HEK293 (cell line): Measurements from ENCODE around the gene NEGR1.

Experiments used
- CTCF ChIA-PET: fragments of 350-600 bp; formaldehyde crosslinking; extraction: SDS; loops from one replicate; lab custom pipeline; 2021; ENCODE audit warnings: antibody characterized with exemption; lab: Yijun Ruan, JAX
- POLR2A ChIA-PET: fragments of 300-600 bp; formaldehyde crosslinking; extraction: SDS; loops from one replicate; lab custom pipeline; 2020; ENCODE audit warnings: antibody characterized with exemption, inconsistent platforms; lab: Yijun Ruan, JAX
- H3K27ac ChIP-seq: fragments of 200-500 bp; sonication (Bioruptor generic); 2 replicates; pipeline ENCODE4 v1.5.1; 2014; ENCODE audit warnings: low read depth, low read length, control low read depth, inconsistent platforms; ENCODE audit errors: extremely low read depth
- H3K36me3 ChIP-seq, 2 experiments: fragments of 200-500 bp in 1 of 2; sonication (Bioruptor generic) in 1 of 2; 1 replicate in 1 of 2; 2 replicates in 1 of 2; pipeline ENCODE4 v1.5.1; 2014 to 2017; ENCODE audit warnings: inconsistent platforms in 2 of 2, low read length in 2 of 2; ENCODE audit not compliant: control insufficient read depth in 2 of 2, insufficient read depth in 1 of 2
- H3K4me1 ChIP-seq: fragments of 200-500 bp; sonication (Bioruptor generic); 2 replicates; pipeline ENCODE4 v1.5.1; 2014; ENCODE audit warnings: mild to moderate bottlenecking, low read length, inconsistent platforms; ENCODE audit not compliant: control insufficient read depth, insufficient read depth
- H3K4me3 ChIP-seq: 2 replicates; pipeline ENCODE4 v1.5.1; 2011; ENCODE audit warnings: low read depth, mild to moderate bottlenecking, control low read depth, low read length, moderate library complexity
- H3K9me3 ChIP-seq: fragments of 200-500 bp; sonication (Bioruptor generic); 2 replicates; pipeline ENCODE4 v1.5.1; 2014; ENCODE audit warnings: low read depth, low read length, inconsistent platforms; ENCODE audit not compliant: control insufficient read depth, insufficient read depth
- FEZF1 ChIP-seq: fragments of 450-650 bp; formaldehyde crosslinking; IDR thresholded peaks from 2 replicates; pipeline ENCODE4 v1.5.1; 2016; ENCODE audit warnings: missing biosample characterization, missing genetic modification characterization
- SP7 ChIP-seq: fragments of 450-650 bp; formaldehyde crosslinking; IDR thresholded peaks from 2 replicates; pipeline ENCODE4 v1.5.1; 2016; ENCODE audit warnings: missing biosample characterization, missing genetic modification characterization
- ZBTB21 ChIP-seq: fragments of 450-650 bp; formaldehyde crosslinking; IDR thresholded peaks from 2 replicates; pipeline ENCODE4 v1.5.1; 2017; ENCODE audit warnings: missing biosample characterization, missing genetic modification characterization
- ZNF133 ChIP-seq: fragments of 450-650 bp; formaldehyde crosslinking; IDR thresholded peaks from 2 replicates; pipeline ENCODE4 v1.5.1; 2016; ENCODE audit warnings: missing biosample characterization, missing genetic modification characterization
- ZNF146 ChIP-seq: fragments of 450-650 bp; formaldehyde crosslinking; IDR thresholded peaks from 2 replicates; pipeline ENCODE4 v1.5.1; 2016; ENCODE audit warnings: missing biosample characterization, missing genetic modification characterization
- ZNF202 ChIP-seq: fragments of 450-650 bp; formaldehyde crosslinking; IDR thresholded peaks from 2 replicates; pipeline ENCODE4 v1.5.1; 2016; ENCODE audit warnings: missing biosample characterization, missing genetic modification characterization, borderline replicate concordance
- ZNF214 ChIP-seq: fragments of 450-650 bp; formaldehyde crosslinking; IDR thresholded peaks from 2 replicates; pipeline ENCODE4 v1.5.1; 2017; ENCODE audit warnings: missing biosample characterization, mild to moderate bottlenecking, missing genetic modification characterization, borderline replicate concordance
- ZNF366 ChIP-seq: fragments of 450-650 bp; formaldehyde crosslinking; conservative IDR thresholded peaks from 2 replicates; pipeline ENCODE4 v1.5.1; 2016; ENCODE audit warnings: missing biosample characterization, missing genetic modification characterization
- ZNF544 ChIP-seq: fragments of 450-650 bp; formaldehyde crosslinking; IDR thresholded peaks from 2 replicates; pipeline ENCODE4 v1.5.0; 2017; ENCODE audit warnings: missing biosample characterization, missing genetic modification characterization
- ZNF561 ChIP-seq: fragments of 450-650 bp; IDR thresholded peaks from 2 replicates; pipeline ENCODE4 v1.5.1; 2018; ENCODE audit warnings: missing biosample characterization, missing genetic modification characterization, borderline replicate concordance
- ZSCAN16 ChIP-seq: fragments of 450-650 bp; formaldehyde crosslinking; IDR thresholded peaks from 2 replicates; pipeline ENCODE4 v1.5.1; 2016; ENCODE audit warnings: missing biosample characterization, missing genetic modification characterization
- TF ChIP-seq, protein P1 (sequence below): fragments of 450-650 bp; formaldehyde crosslinking; IDR thresholded peaks from 2 replicates; pipeline ENCODE4 v1.5.1; 2016; ENCODE audit warnings: missing biosample characterization, missing genetic modification characterization
- TF ChIP-seq, protein P2 (sequence below): fragments of 450-650 bp; formaldehyde crosslinking; IDR thresholded peaks from 2 replicates; pipeline ENCODE4 v1.5.1; 2016; ENCODE audit warnings: missing biosample characterization, missing genetic modification characterization
- TF ChIP-seq, protein P3 (sequence below): fragments of 450-650 bp; formaldehyde crosslinking; IDR thresholded peaks from 2 replicates; pipeline ENCODE4 v1.5.1; 2016; ENCODE audit warnings: missing biosample characterization, missing genetic modification characterization
- TF ChIP-seq, protein P4 (sequence below): fragments of 450-650 bp; formaldehyde crosslinking; IDR thresholded peaks from 2 replicates; pipeline ENCODE4 v1.5.1; 2017; ENCODE audit warnings: missing biosample characterization, missing genetic modification characterization
- TF ChIP-seq, protein P5 (sequence below): fragments of 450-650 bp; formaldehyde crosslinking; IDR thresholded peaks from 2 replicates; pipeline ENCODE4 v1.5.1; 2017; ENCODE audit warnings: missing biosample characterization, mild to moderate bottlenecking, missing genetic modification characterization, moderate library complexity
- TF ChIP-seq, protein P6 (sequence below): fragments of 450-650 bp; formaldehyde crosslinking; IDR thresholded peaks from 2 replicates; pipeline ENCODE4 v1.5.1; 2017; ENCODE audit warnings: missing biosample characterization, missing genetic modification characterization

NEGR1 gene

DNA sequence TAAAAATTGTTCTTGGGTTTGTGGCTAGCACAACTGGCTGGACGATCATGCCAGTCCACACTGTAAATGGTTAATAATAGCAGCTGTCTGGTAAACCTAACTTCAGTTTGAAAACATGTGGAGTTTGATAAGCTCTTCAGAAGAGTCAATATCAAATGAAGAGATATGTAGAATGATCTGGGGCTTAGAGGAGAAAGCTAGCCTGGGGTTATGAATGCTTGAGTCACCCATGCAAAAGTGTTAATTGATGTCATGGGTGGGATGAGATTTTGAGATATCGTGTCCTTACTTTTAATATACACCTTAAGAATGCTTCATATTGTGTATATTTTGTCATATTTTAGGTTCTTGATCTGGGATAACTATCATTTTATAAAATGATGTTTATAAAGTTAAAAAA lies 646.8 kb downstream of the NEGR1 start (continued):
- TF ChIP-seq, protein P1, sequence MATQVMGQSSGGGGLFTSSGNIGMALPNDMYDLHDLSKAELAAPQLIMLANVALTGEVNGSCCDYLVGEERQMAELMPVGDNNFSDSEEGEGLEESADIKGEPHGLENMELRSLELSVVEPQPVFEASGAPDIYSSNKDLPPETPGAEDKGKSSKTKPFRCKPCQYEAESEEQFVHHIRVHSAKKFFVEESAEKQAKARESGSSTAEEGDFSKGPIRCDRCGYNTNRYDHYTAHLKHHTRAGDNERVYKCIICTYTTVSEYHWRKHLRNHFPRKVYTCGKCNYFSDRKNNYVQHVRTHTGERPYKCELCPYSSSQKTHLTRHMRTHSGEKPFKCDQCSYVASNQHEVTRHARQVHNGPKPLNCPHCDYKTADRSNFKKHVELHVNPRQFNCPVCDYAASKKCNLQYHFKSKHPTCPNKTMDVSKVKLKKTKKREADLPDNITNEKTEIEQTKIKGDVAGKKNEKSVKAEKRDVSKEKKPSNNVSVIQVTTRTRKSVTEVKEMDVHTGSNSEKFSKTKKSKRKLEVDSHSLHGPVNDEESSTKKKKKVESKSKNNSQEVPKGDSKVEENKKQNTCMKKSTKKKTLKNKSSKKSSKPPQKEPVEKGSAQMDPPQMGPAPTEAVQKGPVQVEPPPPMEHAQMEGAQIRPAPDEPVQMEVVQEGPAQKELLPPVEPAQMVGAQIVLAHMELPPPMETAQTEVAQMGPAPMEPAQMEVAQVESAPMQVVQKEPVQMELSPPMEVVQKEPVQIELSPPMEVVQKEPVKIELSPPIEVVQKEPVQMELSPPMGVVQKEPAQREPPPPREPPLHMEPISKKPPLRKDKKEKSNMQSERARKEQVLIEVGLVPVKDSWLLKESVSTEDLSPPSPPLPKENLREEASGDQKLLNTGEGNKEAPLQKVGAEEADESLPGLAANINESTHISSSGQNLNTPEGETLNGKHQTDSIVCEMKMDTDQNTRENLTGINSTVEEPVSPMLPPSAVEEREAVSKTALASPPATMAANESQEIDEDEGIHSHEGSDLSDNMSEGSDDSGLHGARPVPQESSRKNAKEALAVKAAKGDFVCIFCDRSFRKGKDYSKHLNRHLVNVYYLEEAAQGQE, result no peak
- no peak for TF ChIP-seq ZNF146
- no peak for TF ChIP-seq ZNF214 (tag by site-specific recombination)

DNA sequence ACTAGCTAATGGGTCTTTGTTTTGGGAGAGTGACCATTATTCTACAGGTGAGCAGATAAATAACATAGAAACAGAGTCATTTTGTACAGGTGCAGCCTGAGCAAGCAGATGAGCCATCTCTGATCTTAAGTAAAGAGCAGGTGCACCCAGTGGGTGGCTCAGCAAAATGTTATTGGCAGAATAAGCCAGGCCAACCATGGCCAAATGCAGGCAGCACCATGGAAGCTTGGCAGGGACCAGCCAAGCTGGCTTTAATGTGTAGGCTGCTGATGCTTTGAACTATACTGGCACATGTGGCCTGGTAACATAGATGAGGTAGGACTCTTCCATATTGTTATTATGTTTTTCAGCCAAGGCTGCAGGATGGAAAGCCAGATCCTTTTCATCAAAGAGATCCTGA lies 648.2 kb downstream of the NEGR1 start:
- POLR2A ChIA-PET, result no interaction called here
- Histone ChIP-seq H3K4me3 (no peak overlapping the region), H3K9me3 (no peaks in the 10 kb centered on the region), H3K4me1 (no peaks in the 10 kb centered on the region), H3K27ac (no peak overlapping the region), H3K36me3 (no peaks in the 10 kb centered on the region)
- CTCF ChIA-PET, result no interaction called here
- TF ChIP-seq, protein P2, sequence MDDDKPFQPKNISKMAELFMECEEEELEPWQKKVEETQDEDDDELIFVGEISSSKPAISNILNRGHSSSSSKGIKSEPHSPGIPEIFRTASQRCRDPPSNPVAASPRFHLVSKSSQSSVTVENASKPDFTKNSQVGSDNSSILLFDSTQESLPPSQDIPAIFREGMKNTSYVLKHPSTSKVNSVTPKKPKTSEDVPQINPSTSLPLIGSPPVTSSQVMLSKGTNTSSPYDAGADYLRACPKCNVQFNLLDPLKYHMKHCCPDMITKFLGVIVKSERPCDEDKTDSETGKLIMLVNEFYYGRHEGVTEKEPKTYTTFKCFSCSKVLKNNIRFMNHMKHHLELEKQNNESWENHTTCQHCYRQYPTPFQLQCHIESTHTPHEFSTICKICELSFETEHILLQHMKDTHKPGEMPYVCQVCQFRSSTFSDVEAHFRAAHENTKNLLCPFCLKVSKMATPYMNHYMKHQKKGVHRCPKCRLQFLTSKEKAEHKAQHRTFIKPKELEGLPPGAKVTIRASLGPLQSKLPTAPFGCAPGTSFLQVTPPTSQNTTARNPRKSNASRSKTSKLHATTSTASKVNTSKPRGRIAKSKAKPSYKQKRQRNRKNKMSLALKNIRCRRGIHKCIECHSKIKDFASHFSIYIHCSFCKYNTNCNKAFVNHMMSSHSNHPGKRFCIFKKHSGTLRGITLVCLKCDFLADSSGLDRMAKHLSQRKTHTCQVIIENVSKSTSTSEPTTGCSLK (tag by site-specific recombination), result no peak
- TF ChIP-seq ZSCAN16 (tag by site-specific recombination), result no peak
- no peak for TF ChIP-seq ZNF561 (tag by site-specific recombination)
- TF ChIP-seq, protein P3, sequence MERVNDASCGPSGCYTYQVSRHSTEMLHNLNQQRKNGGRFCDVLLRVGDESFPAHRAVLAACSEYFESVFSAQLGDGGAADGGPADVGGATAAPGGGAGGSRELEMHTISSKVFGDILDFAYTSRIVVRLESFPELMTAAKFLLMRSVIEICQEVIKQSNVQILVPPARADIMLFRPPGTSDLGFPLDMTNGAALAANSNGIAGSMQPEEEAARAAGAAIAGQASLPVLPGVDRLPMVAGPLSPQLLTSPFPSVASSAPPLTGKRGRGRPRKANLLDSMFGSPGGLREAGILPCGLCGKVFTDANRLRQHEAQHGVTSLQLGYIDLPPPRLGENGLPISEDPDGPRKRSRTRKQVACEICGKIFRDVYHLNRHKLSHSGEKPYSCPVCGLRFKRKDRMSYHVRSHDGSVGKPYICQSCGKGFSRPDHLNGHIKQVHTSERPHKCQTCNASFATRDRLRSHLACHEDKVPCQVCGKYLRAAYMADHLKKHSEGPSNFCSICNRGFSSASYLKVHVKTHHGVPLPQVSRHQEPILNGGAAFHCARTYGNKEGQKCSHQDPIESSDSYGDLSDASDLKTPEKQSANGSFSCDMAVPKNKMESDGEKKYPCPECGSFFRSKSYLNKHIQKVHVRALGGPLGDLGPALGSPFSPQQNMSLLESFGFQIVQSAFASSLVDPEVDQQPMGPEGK (tag by site-specific recombination), result no peak
- TF ChIP-seq ZNF366 (tag by site-specific recombination), result no peak
- TF ChIP-seq, protein P4, sequence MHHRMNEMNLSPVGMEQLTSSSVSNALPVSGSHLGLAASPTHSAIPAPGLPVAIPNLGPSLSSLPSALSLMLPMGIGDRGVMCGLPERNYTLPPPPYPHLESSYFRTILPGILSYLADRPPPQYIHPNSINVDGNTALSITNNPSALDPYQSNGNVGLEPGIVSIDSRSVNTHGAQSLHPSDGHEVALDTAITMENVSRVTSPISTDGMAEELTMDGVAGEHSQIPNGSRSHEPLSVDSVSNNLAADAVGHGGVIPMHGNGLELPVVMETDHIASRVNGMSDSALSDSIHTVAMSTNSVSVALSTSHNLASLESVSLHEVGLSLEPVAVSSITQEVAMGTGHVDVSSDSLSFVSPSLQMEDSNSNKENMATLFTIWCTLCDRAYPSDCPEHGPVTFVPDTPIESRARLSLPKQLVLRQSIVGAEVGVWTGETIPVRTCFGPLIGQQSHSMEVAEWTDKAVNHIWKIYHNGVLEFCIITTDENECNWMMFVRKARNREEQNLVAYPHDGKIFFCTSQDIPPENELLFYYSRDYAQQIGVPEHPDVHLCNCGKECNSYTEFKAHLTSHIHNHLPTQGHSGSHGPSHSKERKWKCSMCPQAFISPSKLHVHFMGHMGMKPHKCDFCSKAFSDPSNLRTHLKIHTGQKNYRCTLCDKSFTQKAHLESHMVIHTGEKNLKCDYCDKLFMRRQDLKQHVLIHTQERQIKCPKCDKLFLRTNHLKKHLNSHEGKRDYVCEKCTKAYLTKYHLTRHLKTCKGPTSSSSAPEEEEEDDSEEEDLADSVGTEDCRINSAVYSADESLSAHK (tag by site-specific recombination), result no peak
- TF ChIP-seq SP7 (tag by site-specific recombination), result no peak
- no peak for TF ChIP-seq ZNF544 (tag by site-specific recombination)
- TF ChIP-seq ZNF202 (tag by site-specific recombination), result no peak
- TF ChIP-seq FEZF1, result no peak

DNA sequence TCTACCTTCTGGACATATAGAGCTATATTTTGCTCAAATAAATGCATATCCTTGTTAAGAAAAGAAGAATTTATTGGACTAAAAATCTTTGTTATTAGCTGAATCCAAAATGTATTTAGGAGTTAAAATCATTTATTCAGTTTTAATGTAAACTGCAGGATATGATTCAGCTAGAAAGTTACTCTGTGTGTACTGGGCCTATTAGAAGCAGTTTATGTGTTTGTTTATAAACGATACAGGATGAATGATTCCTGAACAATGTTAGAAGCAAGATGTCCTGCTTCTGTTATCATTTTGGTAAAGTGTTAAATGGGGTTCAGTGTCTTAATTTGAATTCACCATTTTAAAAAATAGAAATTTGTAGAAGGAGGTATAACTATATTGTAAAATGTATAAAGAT lies 652.3 kb downstream of the NEGR1 start:
- Histone ChIP-seq H3K36me3 (no peaks in the 10 kb centered on the region), H3K9me3 (no peaks in the 10 kb centered on the region), H3K27ac (no peak overlapping the region), H3K4me3 (no peak overlapping the region), H3K4me1 (no peaks in the 10 kb centered on the region)
- CTCF ChIA-PET, result interaction anchor here (0.5 kb wide), 1 partner anchor 73 kb away, joined by 3 read pairs; no protein-coding TSS in a partner anchor
- POLR2A ChIA-PET, result no interaction called here
- TF ChIP-seq, protein P5, sequence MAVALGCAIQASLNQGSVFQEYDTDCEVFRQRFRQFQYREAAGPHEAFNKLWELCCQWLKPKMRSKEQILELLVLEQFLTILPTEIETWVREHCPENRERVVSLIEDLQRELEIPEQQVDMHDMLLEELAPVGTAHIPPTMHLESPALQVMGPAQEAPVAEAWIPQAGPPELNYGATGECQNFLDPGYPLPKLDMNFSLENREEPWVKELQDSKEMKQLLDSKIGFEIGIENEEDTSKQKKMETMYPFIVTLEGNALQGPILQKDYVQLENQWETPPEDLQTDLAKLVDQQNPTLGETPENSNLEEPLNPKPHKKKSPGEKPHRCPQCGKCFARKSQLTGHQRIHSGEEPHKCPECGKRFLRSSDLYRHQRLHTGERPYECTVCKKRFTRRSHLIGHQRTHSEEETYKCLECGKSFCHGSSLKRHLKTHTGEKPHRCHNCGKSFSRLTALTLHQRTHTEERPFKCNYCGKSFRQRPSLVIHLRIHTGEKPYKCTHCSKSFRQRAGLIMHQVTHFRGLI, result no peak
- TF ChIP-seq ZNF133 (tag by site-specific recombination), result no peak
- TF ChIP-seq ZBTB21 (tag by site-specific recombination), result no peak
- TF ChIP-seq, protein P6, sequence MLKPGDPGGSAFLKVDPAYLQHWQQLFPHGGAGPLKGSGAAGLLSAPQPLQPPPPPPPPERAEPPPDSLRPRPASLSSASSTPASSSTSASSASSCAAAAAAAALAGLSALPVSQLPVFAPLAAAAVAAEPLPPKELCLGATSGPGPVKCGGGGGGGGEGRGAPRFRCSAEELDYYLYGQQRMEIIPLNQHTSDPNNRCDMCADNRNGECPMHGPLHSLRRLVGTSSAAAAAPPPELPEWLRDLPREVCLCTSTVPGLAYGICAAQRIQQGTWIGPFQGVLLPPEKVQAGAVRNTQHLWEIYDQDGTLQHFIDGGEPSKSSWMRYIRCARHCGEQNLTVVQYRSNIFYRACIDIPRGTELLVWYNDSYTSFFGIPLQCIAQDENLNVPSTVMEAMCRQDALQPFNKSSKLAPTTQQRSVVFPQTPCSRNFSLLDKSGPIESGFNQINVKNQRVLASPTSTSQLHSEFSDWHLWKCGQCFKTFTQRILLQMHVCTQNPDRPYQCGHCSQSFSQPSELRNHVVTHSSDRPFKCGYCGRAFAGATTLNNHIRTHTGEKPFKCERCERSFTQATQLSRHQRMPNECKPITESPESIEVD (tag by site-specific recombination), result no peak
- TF ChIP-seq, protein P3 (tag by site-specific recombination), result no peak
